GM19372 (cell line): ENCODE measurements around the gene EVC.

ENCODE experiments used
- ATAC-seq: cut with Tn5 transposase; IDR thresholded peaks from one replicate; pipeline ENCODE4 v1.9.1; 2021; ENCODE audit warnings: mild to moderate bottlenecking, low read depth, moderate library complexity; ENCODE audit not compliant: unreplicated experiment

The EVC gene

GRCh38 chr4:5730436-5730835 lies 19.4 kb downstream of the EVC start:
- no peak for ATAC-seq

- no peak for ATAC-seq
Measured at GRCh38 chr4:5730993-5731990, 20.3 kb downstream of the EVC start.

- no peak for ATAC-seq
Measured at GRCh38 chr4:5732158-5732557, 21.2 kb downstream of the EVC start.

- no peak for ATAC-seq
Measured at GRCh38 chr4:5734853-5735252, 23.9 kb downstream of the EVC start.

- no peak for ATAC-seq
Measured at GRCh38 chr4:5735463-5735862, 24.5 kb downstream of the EVC start.

GRCh38 chr4:5738061-5738460 lies 27.1 kb downstream of the EVC start:
- ATAC-seq = no peak

GRCh38 chr4:5742388-5742787 lies 31.4 kb downstream of the EVC start:
- ATAC-seq = no peak

GRCh38 chr4:5742968-5743367 lies 32.0 kb downstream of the EVC start:
- ATAC-seq = no peak

GRCh38 chr4:5746250-5746649 lies 35.2 kb downstream of the EVC start:
- no peak for ATAC-seq

GRCh38 chr4:5746829-5747737 lies 36.1 kb downstream of the EVC start:
- ATAC-seq = no peak

- ATAC-seq = no peak
Measured at GRCh38 chr4:5747738-5748375, 36.9 kb downstream of the EVC start.

GRCh38 chr4:5749568-5749967 lies 38.6 kb downstream of the EVC start:
- ATAC-seq = no peak

- no peak for ATAC-seq
Measured at GRCh38 chr4:5750052-5750945, 39.3 kb downstream of the EVC start.

- no peak for ATAC-seq
Measured at GRCh38 chr4:5750946-5751665, 40.1 kb downstream of the EVC start.

- ATAC-seq = no peak
Measured at GRCh38 chr4:5751666-5752375, 40.8 kb downstream of the EVC start.

GRCh38 chr4:5752376-5753184 lies 41.6 kb downstream of the EVC start:
- no peak for ATAC-seq

GRCh38 chr4:5753366-5753765 lies 42.4 kb downstream of the EVC start:
- no peak for ATAC-seq
